Measurements from ENCODE around the gene PILRA. TPM values are rescaled to one million over a fixed set of nuclear protein-coding genes. Genes with fewer than 3 reads are reported as not detected.

PILRA gene
- total and polyA plus RNA-seq, 2 of the 13 experiments (the other 11 are each of a cell fraction or from before 2014, with no cell fraction given) = 0.13 to 1.3 TPM

DNA sequence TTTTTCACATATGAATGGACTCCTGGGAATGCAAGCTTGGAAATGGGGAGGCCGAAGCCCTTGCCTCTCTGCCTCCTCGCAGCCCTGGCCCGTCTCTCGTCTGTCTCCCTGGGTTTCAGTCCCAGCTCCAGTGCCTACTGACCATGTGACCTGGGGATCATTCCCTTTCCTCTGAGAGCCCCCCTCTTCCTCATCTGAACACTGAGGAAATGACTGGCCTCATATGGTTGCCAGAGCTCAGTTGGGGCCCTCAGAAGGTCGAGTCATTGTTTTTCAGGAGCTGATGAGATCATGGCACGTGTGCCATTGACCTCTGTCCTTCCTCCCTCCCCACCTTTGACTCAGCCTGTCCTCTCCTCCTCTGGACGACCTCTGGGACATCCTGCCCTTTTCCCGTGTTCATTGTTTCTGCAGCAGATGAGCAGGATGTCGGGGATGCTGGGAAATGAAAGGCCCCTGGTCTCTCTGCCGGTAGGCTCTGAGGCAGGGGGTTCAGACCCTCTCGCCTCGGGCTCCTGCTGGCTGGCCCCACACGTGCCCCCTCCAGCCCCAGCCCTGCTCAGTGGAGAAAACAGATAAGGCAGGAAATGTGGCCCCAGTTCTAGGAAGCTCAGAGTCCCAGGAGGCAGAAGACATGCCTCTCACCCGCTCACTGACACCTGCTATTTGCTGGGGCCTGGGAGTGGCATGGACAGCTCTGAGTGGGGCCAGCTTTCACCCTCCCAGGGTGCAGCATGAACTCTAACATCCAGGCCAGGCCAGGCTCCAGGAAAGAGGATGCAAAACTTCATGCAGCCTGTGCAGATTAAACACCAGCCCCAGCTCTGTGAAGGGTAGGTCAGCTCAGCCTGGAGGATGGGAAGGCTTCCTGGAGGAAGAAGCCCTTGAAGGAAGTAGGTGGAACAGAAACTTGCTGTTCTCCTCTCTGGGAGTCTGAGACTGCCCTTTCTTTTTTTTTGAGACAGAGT, 71.3 kb downstream of the PILRA start (continued):
- TF ChIP-seq, protein P1, sequence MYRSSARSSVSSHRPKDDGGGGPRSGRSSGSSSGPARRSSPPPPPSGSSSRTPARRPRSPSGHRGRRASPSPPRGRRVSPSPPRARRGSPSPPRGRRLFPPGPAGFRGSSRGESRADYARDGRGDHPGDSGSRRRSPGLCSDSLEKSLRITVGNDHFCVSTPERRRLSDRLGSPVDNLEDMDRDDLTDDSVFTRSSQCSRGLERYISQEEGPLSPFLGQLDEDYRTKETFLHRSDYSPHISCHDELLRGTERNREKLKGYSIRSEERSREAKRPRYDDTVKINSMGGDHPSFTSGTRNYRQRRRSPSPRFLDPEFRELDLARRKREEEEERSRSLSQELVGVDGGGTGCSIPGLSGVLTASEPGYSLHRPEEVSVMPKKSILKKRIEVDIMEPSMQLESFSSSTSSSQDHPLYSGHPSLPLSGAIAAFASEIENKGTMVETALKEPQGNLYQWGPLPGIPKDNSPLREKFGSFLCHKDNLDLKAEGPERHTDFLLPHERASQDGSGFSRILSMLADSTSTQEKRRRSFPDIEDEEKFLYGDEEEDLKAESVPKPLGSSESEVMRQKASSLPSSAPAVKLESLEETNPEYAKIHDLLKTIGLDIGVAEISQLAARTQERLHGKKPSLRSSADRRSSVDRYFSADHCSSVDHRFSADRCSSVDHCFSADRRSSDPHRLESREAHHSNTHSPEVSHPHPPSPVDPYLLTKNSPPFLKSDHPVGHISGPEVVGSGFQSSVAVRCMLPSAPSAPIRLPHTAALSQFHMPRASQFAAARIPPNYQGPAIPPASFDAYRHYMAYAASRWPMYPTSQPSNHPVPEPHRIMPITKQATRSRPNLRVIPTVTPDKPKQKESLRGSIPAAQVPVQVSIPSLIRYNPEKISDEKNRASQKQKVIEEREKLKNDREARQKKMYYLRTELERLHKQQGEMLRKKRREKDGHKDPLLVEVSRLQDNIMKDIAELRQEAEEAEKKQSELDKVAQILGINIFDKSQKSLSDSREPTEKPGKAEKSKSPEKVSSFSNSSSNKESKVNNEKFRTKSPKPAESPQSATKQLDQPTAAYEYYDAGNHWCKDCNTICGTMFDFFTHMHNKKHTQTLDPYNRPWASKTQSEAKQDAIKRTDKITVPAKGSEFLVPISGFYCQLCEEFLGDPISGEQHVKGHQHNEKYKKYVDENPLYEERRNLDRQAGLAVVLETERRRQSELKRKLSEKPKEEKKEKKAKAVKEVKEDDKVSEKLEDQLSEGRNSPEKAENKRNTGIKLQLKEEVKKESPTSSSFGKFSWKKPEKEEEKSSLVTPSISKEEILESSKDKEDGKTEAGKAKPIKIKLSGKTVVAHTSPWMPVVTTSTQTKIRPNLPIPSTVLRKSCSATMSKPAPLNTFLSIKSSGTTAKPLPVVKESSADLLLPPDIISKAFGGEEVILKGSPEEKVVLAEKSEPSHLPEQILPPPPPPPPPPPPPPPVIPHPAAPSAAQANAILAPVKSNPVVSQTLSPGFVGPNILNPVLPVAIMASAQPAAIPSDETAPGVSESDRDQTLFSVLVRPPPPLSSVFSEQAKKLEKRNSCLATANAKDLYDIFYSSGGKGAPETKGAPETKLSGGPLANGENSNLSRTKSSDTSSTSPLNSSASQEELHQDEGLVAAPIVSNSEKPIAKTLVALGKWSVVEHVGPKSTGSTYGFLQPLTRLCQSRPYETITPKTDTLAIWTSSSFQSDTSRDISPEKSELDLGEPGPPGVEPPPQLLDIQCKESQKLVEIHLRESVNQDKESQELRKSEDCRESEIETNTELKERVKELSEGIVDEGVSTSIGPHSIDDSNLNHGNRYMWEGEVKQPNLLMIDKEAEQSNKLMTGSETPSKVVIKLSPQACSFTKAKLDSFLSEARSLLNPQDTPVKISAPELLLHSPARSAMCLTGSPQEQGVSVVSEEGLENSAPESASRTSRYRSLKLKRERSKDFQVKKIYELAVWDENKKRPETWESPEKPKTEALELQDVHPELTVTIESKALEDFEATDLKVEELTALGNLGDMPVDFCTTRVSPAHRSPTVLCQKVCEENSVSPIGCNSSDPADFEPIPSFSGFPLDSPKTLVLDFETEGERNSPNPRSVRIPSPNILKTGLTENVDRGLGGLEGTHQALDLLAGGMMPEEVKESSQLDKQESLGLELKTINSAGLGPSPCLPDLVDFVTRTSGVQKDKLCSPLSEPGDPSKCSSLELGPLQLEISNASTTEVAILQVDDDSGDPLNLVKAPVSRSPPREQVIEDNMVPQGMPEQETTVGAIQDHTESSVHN (CRISPR knock-in tag; IDR thresholded peaks at IDR 0.05) = 0 out of 2 replicates have a peak, but pooled peaks have one; percentile 30
- TF ChIP-seq GATAD2A (CRISPR knock-in tag; IDR thresholded peaks at IDR 0.05) (peak; percentile 84), NFATC3 (CRISPR knock-in tag; IDR thresholded peaks at IDR 0.05) (no peak), ZNF660 (CRISPR knock-in tag; IDR thresholded peaks at IDR 0.05; ENCODE audit: borderline replicate concordance, low read depth) (no peak)
- TF ChIP-seq, protein P2, sequence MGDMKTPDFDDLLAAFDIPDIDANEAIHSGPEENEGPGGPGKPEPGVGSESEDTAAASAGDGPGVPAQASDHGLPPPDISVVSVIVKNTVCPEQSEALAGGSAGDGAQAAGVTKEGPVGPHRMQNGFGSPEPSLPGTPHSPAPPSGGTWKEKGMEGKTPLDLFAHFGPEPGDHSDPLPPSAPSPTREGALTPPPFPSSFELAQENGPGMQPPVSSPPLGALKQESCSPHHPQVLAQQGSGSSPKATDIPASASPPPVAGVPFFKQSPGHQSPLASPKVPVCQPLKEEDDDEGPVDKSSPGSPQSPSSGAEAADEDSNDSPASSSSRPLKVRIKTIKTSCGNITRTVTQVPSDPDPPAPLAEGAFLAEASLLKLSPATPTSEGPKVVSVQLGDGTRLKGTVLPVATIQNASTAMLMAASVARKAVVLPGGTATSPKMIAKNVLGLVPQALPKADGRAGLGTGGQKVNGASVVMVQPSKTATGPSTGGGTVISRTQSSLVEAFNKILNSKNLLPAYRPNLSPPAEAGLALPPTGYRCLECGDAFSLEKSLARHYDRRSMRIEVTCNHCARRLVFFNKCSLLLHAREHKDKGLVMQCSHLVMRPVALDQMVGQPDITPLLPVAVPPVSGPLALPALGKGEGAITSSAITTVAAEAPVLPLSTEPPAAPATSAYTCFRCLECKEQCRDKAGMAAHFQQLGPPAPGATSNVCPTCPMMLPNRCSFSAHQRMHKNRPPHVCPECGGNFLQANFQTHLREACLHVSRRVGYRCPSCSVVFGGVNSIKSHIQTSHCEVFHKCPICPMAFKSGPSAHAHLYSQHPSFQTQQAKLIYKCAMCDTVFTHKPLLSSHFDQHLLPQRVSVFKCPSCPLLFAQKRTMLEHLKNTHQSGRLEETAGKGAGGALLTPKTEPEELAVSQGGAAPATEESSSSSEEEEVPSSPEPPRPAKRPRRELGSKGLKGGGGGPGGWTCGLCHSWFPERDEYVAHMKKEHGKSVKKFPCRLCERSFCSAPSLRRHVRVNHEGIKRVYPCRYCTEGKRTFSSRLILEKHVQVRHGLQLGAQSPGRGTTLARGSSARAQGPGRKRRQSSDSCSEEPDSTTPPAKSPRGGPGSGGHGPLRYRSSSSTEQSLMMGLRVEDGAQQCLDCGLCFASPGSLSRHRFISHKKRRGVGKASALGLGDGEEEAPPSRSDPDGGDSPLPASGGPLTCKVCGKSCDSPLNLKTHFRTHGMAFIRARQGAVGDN (CRISPR knock-in tag; IDR thresholded peaks at IDR 0.05) = peak; percentile 98

Measured in HepG2 (cell line).